Panc1 (cell line): ENCODE results near the gene NPW. TPM values are rescaled to one million over a fixed set of nuclear protein-coding genes. Genes with fewer than 3 reads are reported as not detected.

ENCODE experiments used
- ATAC-seq: fragments of 200-7000 bp; cut with Tn5 transposase; 2 replicates; pipeline ENCODE4 v1.9.1; 2020; ENCODE audit warnings: mild to moderate bottlenecking, moderate library complexity
- BruUV-seq: library from RNA; stranded (reverse); fragments of 400-500 nt; replicated peaks from 2 replicates; lab custom pipeline; 2021; lab: Mats Ljungman, UMichigan
- CTCF ChIA-PET: fragments of 300-600 bp; sonication (Branson Sonifier 250); formaldehyde crosslinking; loops from one replicate; lab custom pipeline; 2022; ENCODE audit warnings: antibody characterized with exemption; lab: Charles Lee
- POLR2A ChIA-PET: fragments of 300-600 bp; sonication (Branson Sonifier 250); formaldehyde crosslinking; loops from one replicate; lab custom pipeline; 2022; ENCODE audit warnings: antibody characterized with exemption; lab: Charles Lee
- DNase-seq: peaks from one replicate; pipeline ENCODE4 v3.0.0-alpha.2; 2010; ENCODE audit warnings: low read depth, low spot score
- H3K27ac ChIP-seq: 2 replicates; pipeline ENCODE4 v1.5.1; 2011; ENCODE audit warnings: mild to moderate bottlenecking, low read length, inconsistent platforms
- H3K27me3 ChIP-seq: fragments of 200-500 bp; sonication (Bioruptor generic); 2 replicates; pipeline ENCODE4 v1.6.0; 2014; ENCODE audit warnings: low read length, inconsistent platforms; ENCODE audit not compliant: control insufficient read depth, insufficient read depth
- H3K36me3 ChIP-seq: fragments of 200-500 bp; sonication (Bioruptor generic); 2 replicates; pipeline ENCODE4 v1.5.1; 2014; ENCODE audit warnings: inconsistent platforms, mild to moderate bottlenecking, low read length, moderate library complexity; ENCODE audit not compliant: control insufficient read depth, insufficient read depth
- H3K4me1 ChIP-seq: 2 replicates; pipeline ENCODE4 v1.5.1; 2011; ENCODE audit warnings: inconsistent platforms, mild to moderate bottlenecking, low read length, moderate library complexity; ENCODE audit not compliant: control insufficient read depth, insufficient read depth
- H3K4me3 ChIP-seq, 2 experiments: 2 replicates each; pipeline ENCODE4 v1.5.1; 2011 to 2012; ENCODE audit warnings: low read depth in 2 of 2, low read length in 2 of 2, mild to moderate bottlenecking in 2 of 2, inconsistent platforms in 1 of 2, moderate library complexity in 1 of 2
- H3K9me3 ChIP-seq: fragments of 200-500 bp; sonication (Bioruptor generic); 2 replicates; pipeline ENCODE4 v1.5.1; 2014; ENCODE audit warnings: low read depth, mild to moderate bottlenecking, inconsistent platforms, low read length, moderate library complexity; ENCODE audit not compliant: control insufficient read depth, insufficient read depth
- CTCF ChIP-seq: fragments of 450-650 bp; IDR thresholded peaks from 2 replicates; pipeline ENCODE4 v1.5.1; 2017; ENCODE audit warnings: mild to moderate bottlenecking
- POLR2AphosphoS5 ChIP-seq: IDR thresholded peaks from 2 replicates; pipeline ENCODE4 v1.6.1; 2012; ENCODE audit warnings: mild to moderate bottlenecking, low read depth, low read length, moderate library complexity
- REST ChIP-seq, 2 experiments: IDR thresholded peaks; 2 replicates each; pipeline ENCODE4 v1.6.1; 2011 to 2012; ENCODE audit warnings: low read depth in 2 of 2, control low read depth in 1 of 2, low read length in 1 of 2, mild to moderate bottlenecking in 1 of 2, moderate library complexity in 1 of 2; ENCODE audit not compliant: insufficient read depth in 1 of 2
- SIN3A ChIP-seq: IDR thresholded peaks from 2 replicates; pipeline ENCODE4 v1.6.1; 2012; ENCODE audit warnings: low read depth, mild to moderate bottlenecking, low read length, moderate library complexity, borderline replicate concordance; ENCODE audit not compliant: insufficient read depth
- TCF7L2 ChIP-seq: IDR thresholded peaks from 2 replicates; pipeline ENCODE4 v1.6.1; 2011; ENCODE audit warnings: mild to moderate bottlenecking, low read depth, low read length, inconsistent platforms
- in situ Hi-C: cut with HindIII; loops from 2 replicates; pipeline ENCODE4 v1.10.0; 2016; ENCODE audit warnings: low sequenced_read_pairs, low pct_unique_long_range_greater_than_20kb
- intact Hi-C: fragments of 100-400 bp; cut with micrococcal nuclease; formaldehyde crosslinking; loops from one replicate; pipeline ENCODE4 v1.10.0; 2022; ENCODE audit not compliant: unreplicated experiment
- total RNA-seq: library from RNA; stranded (reverse); gene quantifications from one replicate; pipeline ENCODE4 v1.2.1, GENCODE V29; 2021; ENCODE audit not compliant: unreplicated experiment

The NPW gene
- total RNA-seq, 1 experiment from 2014 or later, result 15.3 TPM

GRCh38 chr16:2048116-2048543 is 28.5 kb downstream of the NPW start:
- ChIA-PET CTCF (interaction anchor here (0.6 to 1.1 kb wide), 4 partner anchors 9 to 410 kb away, joined by 3 to 9 read pairs (median 4); partner anchors contain the start of gene PKD1), POLR2A (interaction anchor here (1.3 kb wide), 1 partner anchor 83 kb away, joined by 4 read pairs; the partner anchor contains the start of gene RPS2)
- peak overlapping the region; percentile 84 for H3K27ac ChIP-seq
- intact Hi-C loops (no loop called here), in situ Hi-C loops (no loop called here)
- H3K36me3 ChIP-seq, result no peaks in the 10 kb centered on the region; the same call in 1 of the 2 replicates
- TF ChIP-seq SIN3A, result peak; percentile 9; the same call in 1 of the 2 replicates
- TF ChIP-seq CTCF, result no peak
- TF ChIP-seq TCF7L2, result no peak
- no peak for TF ChIP-seq REST (IDR thresholded peaks at IDR 0.05; ENCODE audit: insufficient read depth in 1 of 2, low read depth in 2 of 2, low read length in 1 of 2)
- ATAC-seq (peak; percentile 18), DNase-seq (no peak)
- peaks cover 12% of the 10 kb centered on the region for H3K4me1 ChIP-seq
- H3K9me3 ChIP-seq, result no peaks in the 10 kb centered on the region
- H3K27me3 ChIP-seq, result no peaks in the 10 kb centered on the region
- peak overlapping the region; percentile 77 to 96 for H3K4me3 ChIP-seq
- BruUV-seq, result no TSS peak

GRCh38 chr16:2053211-2053610 is 33.6 kb downstream of the NPW start:
- Histone ChIP-seq H3K27ac (no peak overlapping the region), H3K36me3 (no peaks in the 10 kb centered on the region; the same call in 1 of the 2 replicates), H3K9me3 (no peaks in the 10 kb centered on the region), H3K4me3 (no peak overlapping the region), H3K27me3 (no peaks in the 10 kb centered on the region), H3K4me1 (no peaks in the 10 kb centered on the region)
- intact Hi-C loops (no loop called here), in situ Hi-C loops (no loop called here)
- TF ChIP-seq TCF7L2, result no peak
- TF ChIP-seq REST (IDR thresholded peaks at IDR 0.05; ENCODE audit: insufficient read depth in 1 of 2, low read depth in 2 of 2, low read length in 1 of 2), result no peak
- no peak for TF ChIP-seq CTCF
- no peak for TF ChIP-seq POLR2AphosphoS5
- no peak for TF ChIP-seq SIN3A
- no peak for ATAC-seq
- DNase-seq, result no peak
- CTCF ChIA-PET, result no interaction called here
- POLR2A ChIA-PET, result no interaction called here
- no TSS peak for BruUV-seq
